ENCODE results near the gene KIF19.

GRCh38 chr17:74396567-74396966, 70.5 kb downstream of the KIF19 start:
- no peak for TF ChIP-seq CTCF (IDR thresholded peaks at IDR 0.05)
- no peak for TF ChIP-seq POLR2AphosphoS5 (IDR thresholded peaks at IDR 0.05)
